Panc1 (cell line): Measurements from ENCODE around the gene ATRNL1. TPM values are rescaled to one million over a fixed set of nuclear protein-coding genes. Genes with fewer than 3 reads are reported as not detected.

ENCODE experiments used
- ATAC-seq: fragments of 200-7000 bp; cut with Tn5 transposase; 2 replicates; pipeline ENCODE4 v1.9.1; 2020; ENCODE audit warnings: mild to moderate bottlenecking, moderate library complexity
- BruUV-seq: library from RNA; stranded (reverse); fragments of 400-500 nt; replicated peaks from 2 replicates; lab custom pipeline; 2021; lab: Mats Ljungman, UMichigan
- CTCF ChIA-PET: fragments of 300-600 bp; sonication (Branson Sonifier 250); formaldehyde crosslinking; loops from one replicate; lab custom pipeline; 2022; ENCODE audit warnings: antibody characterized with exemption; lab: Charles Lee
- POLR2A ChIA-PET: fragments of 300-600 bp; sonication (Branson Sonifier 250); formaldehyde crosslinking; loops from one replicate; lab custom pipeline; 2022; ENCODE audit warnings: antibody characterized with exemption; lab: Charles Lee
- DNase-seq: peaks from one replicate; pipeline ENCODE4 v3.0.0-alpha.2; 2010; ENCODE audit warnings: low read depth, low spot score
- H3K27ac ChIP-seq: 2 replicates; pipeline ENCODE4 v1.5.1; 2011; ENCODE audit warnings: mild to moderate bottlenecking, low read length, inconsistent platforms
- H3K27me3 ChIP-seq: fragments of 200-500 bp; sonication (Bioruptor generic); 2 replicates; pipeline ENCODE4 v1.6.0; 2014; ENCODE audit warnings: low read length, inconsistent platforms; ENCODE audit not compliant: control insufficient read depth, insufficient read depth
- H3K36me3 ChIP-seq: fragments of 200-500 bp; sonication (Bioruptor generic); 2 replicates; pipeline ENCODE4 v1.5.1; 2014; ENCODE audit warnings: inconsistent platforms, mild to moderate bottlenecking, low read length, moderate library complexity; ENCODE audit not compliant: control insufficient read depth, insufficient read depth
- H3K4me1 ChIP-seq: 2 replicates; pipeline ENCODE4 v1.5.1; 2011; ENCODE audit warnings: inconsistent platforms, mild to moderate bottlenecking, low read length, moderate library complexity; ENCODE audit not compliant: control insufficient read depth, insufficient read depth
- H3K4me3 ChIP-seq, 2 experiments: 2 replicates each; pipeline ENCODE4 v1.5.1; 2011 to 2012; ENCODE audit warnings: low read depth in 2 of 2, low read length in 2 of 2, mild to moderate bottlenecking in 2 of 2, inconsistent platforms in 1 of 2, moderate library complexity in 1 of 2
- H3K9me3 ChIP-seq: fragments of 200-500 bp; sonication (Bioruptor generic); 2 replicates; pipeline ENCODE4 v1.5.1; 2014; ENCODE audit warnings: low read depth, mild to moderate bottlenecking, inconsistent platforms, low read length, moderate library complexity; ENCODE audit not compliant: control insufficient read depth, insufficient read depth
- POLR2AphosphoS5 ChIP-seq: IDR thresholded peaks from 2 replicates; pipeline ENCODE4 v1.6.1; 2012; ENCODE audit warnings: mild to moderate bottlenecking, low read depth, low read length, moderate library complexity
- SIN3A ChIP-seq: IDR thresholded peaks from 2 replicates; pipeline ENCODE4 v1.6.1; 2012; ENCODE audit warnings: low read depth, mild to moderate bottlenecking, low read length, moderate library complexity, borderline replicate concordance; ENCODE audit not compliant: insufficient read depth
- TCF7L2 ChIP-seq: IDR thresholded peaks from 2 replicates; pipeline ENCODE4 v1.6.1; 2011; ENCODE audit warnings: mild to moderate bottlenecking, low read depth, low read length, inconsistent platforms
- in situ Hi-C: cut with HindIII; loops from 2 replicates; pipeline ENCODE4 v1.10.0; 2016; ENCODE audit warnings: low sequenced_read_pairs, low pct_unique_long_range_greater_than_20kb
- intact Hi-C: fragments of 100-400 bp; cut with micrococcal nuclease; formaldehyde crosslinking; loops from one replicate; pipeline ENCODE4 v1.10.0; 2022; ENCODE audit not compliant: unreplicated experiment
- total RNA-seq: library from RNA; stranded (reverse); gene quantifications from one replicate; pipeline ENCODE4 v1.2.1, GENCODE V29; 2021; ENCODE audit not compliant: unreplicated experiment
- TF ChIP-seq, protein P1 (sequence below), 2 experiments: IDR thresholded peaks; 2 replicates each; pipeline ENCODE4 v1.6.1; 2011 to 2012; ENCODE audit warnings: low read depth in 2 of 2, control low read depth in 1 of 2, low read length in 1 of 2, mild to moderate bottlenecking in 1 of 2, moderate library complexity in 1 of 2; ENCODE audit not compliant: insufficient read depth in 1 of 2
- TF ChIP-seq, protein P2 (sequence below): fragments of 450-650 bp; IDR thresholded peaks from 2 replicates; pipeline ENCODE4 v1.5.1; 2017; ENCODE audit warnings: mild to moderate bottlenecking

ATRNL1 gene
- total RNA-seq, 1 experiment from 2014 or later = 17.1 TPM

DNA sequence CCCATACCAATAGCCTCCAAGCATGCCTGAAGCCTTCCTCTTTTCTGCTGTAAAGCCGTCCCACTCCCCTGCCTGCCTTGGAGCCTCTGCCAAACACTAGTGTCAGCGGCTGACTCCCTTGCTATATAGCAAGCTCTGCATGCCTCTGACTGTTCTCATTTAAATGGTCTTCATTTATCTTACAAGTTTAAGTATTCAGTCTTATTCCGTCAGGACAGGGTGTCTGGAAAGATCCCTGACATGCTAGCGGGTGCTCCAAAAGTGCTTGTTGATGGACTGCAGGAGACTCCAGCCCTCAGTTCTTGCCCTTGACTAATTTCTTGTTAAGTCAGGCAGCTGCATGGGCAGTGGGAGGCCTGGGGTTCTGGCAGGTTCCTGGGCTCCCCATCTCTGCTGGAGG, 881.2 kb downstream of the ATRNL1 start:
- BruUV-seq = no TSS peak
- no peaks in the 10 kb centered on the region for H3K36me3 ChIP-seq
- no peaks in the 10 kb centered on the region for H3K9me3 ChIP-seq
- H3K27me3 ChIP-seq = no peaks in the 10 kb centered on the region; the same call in 1 of the 2 replicates
- H3K4me1 ChIP-seq = no peaks in the 10 kb centered on the region
- in situ Hi-C loops (no loop called here), intact Hi-C loops (no loop called here)
- H3K27ac ChIP-seq = no peak overlapping the region
- ChIA-PET CTCF (no interaction called here), POLR2A (no interaction called here)
- no peak for TF ChIP-seq POLR2AphosphoS5
- TF ChIP-seq, protein P1, sequence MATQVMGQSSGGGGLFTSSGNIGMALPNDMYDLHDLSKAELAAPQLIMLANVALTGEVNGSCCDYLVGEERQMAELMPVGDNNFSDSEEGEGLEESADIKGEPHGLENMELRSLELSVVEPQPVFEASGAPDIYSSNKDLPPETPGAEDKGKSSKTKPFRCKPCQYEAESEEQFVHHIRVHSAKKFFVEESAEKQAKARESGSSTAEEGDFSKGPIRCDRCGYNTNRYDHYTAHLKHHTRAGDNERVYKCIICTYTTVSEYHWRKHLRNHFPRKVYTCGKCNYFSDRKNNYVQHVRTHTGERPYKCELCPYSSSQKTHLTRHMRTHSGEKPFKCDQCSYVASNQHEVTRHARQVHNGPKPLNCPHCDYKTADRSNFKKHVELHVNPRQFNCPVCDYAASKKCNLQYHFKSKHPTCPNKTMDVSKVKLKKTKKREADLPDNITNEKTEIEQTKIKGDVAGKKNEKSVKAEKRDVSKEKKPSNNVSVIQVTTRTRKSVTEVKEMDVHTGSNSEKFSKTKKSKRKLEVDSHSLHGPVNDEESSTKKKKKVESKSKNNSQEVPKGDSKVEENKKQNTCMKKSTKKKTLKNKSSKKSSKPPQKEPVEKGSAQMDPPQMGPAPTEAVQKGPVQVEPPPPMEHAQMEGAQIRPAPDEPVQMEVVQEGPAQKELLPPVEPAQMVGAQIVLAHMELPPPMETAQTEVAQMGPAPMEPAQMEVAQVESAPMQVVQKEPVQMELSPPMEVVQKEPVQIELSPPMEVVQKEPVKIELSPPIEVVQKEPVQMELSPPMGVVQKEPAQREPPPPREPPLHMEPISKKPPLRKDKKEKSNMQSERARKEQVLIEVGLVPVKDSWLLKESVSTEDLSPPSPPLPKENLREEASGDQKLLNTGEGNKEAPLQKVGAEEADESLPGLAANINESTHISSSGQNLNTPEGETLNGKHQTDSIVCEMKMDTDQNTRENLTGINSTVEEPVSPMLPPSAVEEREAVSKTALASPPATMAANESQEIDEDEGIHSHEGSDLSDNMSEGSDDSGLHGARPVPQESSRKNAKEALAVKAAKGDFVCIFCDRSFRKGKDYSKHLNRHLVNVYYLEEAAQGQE (IDR thresholded peaks at IDR 0.05; ENCODE audit: insufficient read depth in 1 of 2, low read depth in 2 of 2, low read length in 1 of 2) = no peak
- TF ChIP-seq SIN3A = no peak
- no peak for TF ChIP-seq TCF7L2
- TF ChIP-seq, protein P2, sequence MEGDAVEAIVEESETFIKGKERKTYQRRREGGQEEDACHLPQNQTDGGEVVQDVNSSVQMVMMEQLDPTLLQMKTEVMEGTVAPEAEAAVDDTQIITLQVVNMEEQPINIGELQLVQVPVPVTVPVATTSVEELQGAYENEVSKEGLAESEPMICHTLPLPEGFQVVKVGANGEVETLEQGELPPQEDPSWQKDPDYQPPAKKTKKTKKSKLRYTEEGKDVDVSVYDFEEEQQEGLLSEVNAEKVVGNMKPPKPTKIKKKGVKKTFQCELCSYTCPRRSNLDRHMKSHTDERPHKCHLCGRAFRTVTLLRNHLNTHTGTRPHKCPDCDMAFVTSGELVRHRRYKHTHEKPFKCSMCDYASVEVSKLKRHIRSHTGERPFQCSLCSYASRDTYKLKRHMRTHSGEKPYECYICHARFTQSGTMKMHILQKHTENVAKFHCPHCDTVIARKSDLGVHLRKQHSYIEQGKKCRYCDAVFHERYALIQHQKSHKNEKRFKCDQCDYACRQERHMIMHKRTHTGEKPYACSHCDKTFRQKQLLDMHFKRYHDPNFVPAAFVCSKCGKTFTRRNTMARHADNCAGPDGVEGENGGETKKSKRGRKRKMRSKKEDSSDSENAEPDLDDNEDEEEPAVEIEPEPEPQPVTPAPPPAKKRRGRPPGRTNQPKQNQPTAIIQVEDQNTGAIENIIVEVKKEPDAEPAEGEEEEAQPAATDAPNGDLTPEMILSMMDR = no peak
- ATAC-seq (no peak), DNase-seq (no peak)
- no peak overlapping the region for H3K4me3 ChIP-seq

DNA sequence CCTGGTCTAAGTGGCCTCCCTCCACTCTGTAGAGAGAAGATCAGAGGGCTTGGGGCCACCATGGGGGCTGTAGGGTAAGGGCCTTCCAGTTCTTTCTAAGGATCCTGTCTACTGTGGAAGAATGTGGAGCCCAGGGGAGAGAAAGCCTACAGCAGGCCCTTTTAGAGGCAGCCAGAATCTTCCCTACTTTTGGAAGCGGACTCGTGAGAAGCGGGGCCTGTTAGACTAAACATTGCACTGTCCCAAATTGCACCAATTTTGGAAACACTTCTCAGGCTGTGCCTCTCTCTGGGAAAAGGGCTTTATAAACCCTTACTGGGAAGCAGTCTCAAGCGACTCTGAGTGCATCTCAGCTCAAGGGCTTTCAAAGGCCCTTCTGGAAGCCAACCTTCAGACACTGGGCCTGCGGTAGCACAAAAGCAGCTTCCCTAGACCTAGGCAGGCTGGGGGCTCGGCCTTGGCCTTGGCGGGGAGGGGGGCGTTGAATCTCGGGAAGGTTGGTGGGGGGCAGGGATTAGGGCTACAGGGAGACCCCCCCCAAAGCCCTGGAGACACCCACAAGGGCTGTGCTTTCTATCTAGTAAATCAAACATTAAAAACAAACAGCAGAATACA, 881.8 kb downstream of the ATRNL1 start:
- Histone ChIP-seq H3K36me3 (no peaks in the 10 kb centered on the region), H3K27me3 (no peaks in the 10 kb centered on the region; the same call in 1 of the 2 replicates), H3K27ac (no peak overlapping the region), H3K4me1 (no peaks in the 10 kb centered on the region), H3K4me3 (no peak overlapping the region), H3K9me3 (no peaks in the 10 kb centered on the region)
- intact Hi-C loops = no loop called here
- in situ Hi-C loops = no loop called here
- DNase-seq (no peak), ATAC-seq (no peak)
- ChIA-PET CTCF (no interaction called here), POLR2A (no interaction called here)
- TF ChIP-seq, protein P1 (IDR thresholded peaks at IDR 0.05; ENCODE audit: insufficient read depth in 1 of 2, low read depth in 2 of 2, low read length in 1 of 2) = no peak
- TF ChIP-seq SIN3A (no peak), POLR2AphosphoS5 (no peak), TCF7L2 (no peak)
- TF ChIP-seq, protein P2 = no peak
- BruUV-seq = no TSS peak
